PC-3 (cell line): Measurements from ENCODE around the gene DPYSL4.

ENCODE experiments used
- EZH2 ChIP-seq: fragments of 300-600 bp; sonication (generic); IDR thresholded peaks from one replicate; pipeline ENCODE4 v1.6.1; 2017; ENCODE audit warnings: antibody characterized with exemption, mild to moderate bottlenecking, low read length; ENCODE audit not compliant: unreplicated experiment
- EZH2phosphoT487 ChIP-seq: fragments of 300-600 bp; sonication (generic); IDR thresholded peaks from 2 replicates; pipeline ENCODE4 v1.6.1; 2018; ENCODE audit warnings: mild to moderate bottlenecking, antibody characterized with exemption, low read length, borderline replicate concordance
- TF ChIP-seq, protein P1 (sequence below): fragments of 300-600 bp; sonication (generic); conservative IDR thresholded peaks from 2 replicates; pipeline ENCODE4 v1.5.1; 2017; ENCODE audit warnings: antibody characterized with exemption, low read depth, mild to moderate bottlenecking, low read length

DNA sequence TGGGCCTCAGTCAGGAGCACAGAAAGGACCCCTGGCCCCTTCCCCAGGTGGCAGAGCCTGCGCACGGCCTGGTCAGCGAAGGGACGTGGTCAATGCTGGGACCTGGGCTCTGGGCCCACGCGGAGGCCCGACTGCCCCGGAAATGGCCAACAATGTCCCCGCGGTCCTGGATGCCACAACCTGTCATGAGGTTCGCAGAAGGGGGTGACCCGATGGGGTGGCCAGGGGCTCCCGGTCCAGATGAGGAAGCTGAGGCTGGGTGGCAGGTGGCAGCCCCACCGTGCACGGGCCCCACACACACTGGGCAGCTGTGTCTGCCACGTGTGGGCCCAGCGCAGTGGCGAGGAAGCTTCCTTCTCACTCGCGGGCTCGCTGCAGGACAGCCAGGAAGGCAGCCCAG, 49.4 kb downstream of the DPYSL4 start:
- TF ChIP-seq, protein P1, sequence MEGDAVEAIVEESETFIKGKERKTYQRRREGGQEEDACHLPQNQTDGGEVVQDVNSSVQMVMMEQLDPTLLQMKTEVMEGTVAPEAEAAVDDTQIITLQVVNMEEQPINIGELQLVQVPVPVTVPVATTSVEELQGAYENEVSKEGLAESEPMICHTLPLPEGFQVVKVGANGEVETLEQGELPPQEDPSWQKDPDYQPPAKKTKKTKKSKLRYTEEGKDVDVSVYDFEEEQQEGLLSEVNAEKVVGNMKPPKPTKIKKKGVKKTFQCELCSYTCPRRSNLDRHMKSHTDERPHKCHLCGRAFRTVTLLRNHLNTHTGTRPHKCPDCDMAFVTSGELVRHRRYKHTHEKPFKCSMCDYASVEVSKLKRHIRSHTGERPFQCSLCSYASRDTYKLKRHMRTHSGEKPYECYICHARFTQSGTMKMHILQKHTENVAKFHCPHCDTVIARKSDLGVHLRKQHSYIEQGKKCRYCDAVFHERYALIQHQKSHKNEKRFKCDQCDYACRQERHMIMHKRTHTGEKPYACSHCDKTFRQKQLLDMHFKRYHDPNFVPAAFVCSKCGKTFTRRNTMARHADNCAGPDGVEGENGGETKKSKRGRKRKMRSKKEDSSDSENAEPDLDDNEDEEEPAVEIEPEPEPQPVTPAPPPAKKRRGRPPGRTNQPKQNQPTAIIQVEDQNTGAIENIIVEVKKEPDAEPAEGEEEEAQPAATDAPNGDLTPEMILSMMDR, result no peak
- no peak for TF ChIP-seq EZH2
- no peak for TF ChIP-seq EZH2phosphoT487
